Memory B cell (primary cell): ENCODE measurements around the gene XRCC3.
A peak's percentile ranks its signal among the peaks of the same experiment; 100 is the strongest.

Experiments
- ATAC-seq: fragments of 150-1000 bp; cut with Tn5 transposase; 2 replicates; pipeline ENCODE4 v1.10.0; 2021; ENCODE audit warnings: low read depth, mild to moderate bottlenecking, moderate library complexity
- DNase-seq, 2 donors: peaks; one replicate each; pipeline ENCODE4 v3.0.0; 2022; ENCODE audit warnings: low spot score in 2 of 2
- H3K27ac Mint-ChIP-seq: one replicate; pipeline ENCODE4 v1.8.0; 2022; ENCODE audit warnings: mild to moderate bottlenecking, moderate library complexity, mixed read lengths
- H3K27me3 Mint-ChIP-seq: one replicate; pipeline ENCODE4 v1.8.0; 2022; ENCODE audit warnings: mixed read lengths
- H3K36me3 Mint-ChIP-seq: one replicate; pipeline ENCODE4 v1.8.0; 2022; ENCODE audit warnings: mild to moderate bottlenecking, mixed read lengths
- H3K4me1 Mint-ChIP-seq: one replicate; pipeline ENCODE4 v1.8.0; 2022; ENCODE audit warnings: mixed read lengths
- H3K4me3 Mint-ChIP-seq: one replicate; pipeline ENCODE4 v1.8.0; 2022; ENCODE audit warnings: mild to moderate bottlenecking, moderate library complexity, mixed read lengths
- H3K9me3 Mint-ChIP-seq: one replicate; pipeline ENCODE4 v1.8.0; 2022; ENCODE audit warnings: mixed read lengths

XRCC3 gene

DNA sequence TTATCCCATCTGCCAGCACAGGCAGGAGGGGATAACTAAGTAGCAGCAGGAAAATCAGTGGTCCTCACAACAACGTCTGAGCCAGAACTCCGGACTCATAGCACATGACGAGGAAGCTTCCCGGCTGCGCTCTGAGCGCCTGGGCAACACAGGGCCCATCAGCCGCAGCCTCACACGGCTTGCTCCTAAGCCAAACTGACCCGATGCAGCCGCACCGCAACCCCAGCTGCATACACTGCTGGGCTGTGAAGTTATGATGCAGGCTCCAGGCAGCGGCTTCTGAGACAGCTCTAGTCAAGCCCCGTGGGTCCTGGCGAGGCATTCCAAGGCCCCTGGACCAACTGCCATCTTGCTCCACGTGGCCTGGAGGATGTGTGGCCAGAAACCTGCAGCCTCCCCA, 28.4 kb upstream of the XRCC3 start:
- Mint-ChIP-seq H3K27ac (no peak overlapping the region), H3K36me3 (peaks cover 7% of the 10 kb centered on the region), H3K4me1 (no peaks in the 10 kb centered on the region), H3K27me3 (no peaks in the 10 kb centered on the region), H3K4me3 (no peak overlapping the region), H3K9me3 (no peaks in the 10 kb centered on the region)
- DNase-seq (no peak), ATAC-seq (no peak)

- DNase-seq (no peak), ATAC-seq (no peak)
- no peaks in the 10 kb centered on the region for H3K9me3 Mint-ChIP-seq
- no peak overlapping the region for H3K27ac Mint-ChIP-seq
- peaks cover 8% of the 10 kb centered on the region for H3K36me3 Mint-ChIP-seq
- H3K4me3 Mint-ChIP-seq: no peak overlapping the region
- no peaks in the 10 kb centered on the region for H3K27me3 Mint-ChIP-seq
- no peaks in the 10 kb centered on the region for H3K4me1 Mint-ChIP-seq
These were observed 27.4 kb upstream of the XRCC3 start for GRCh38 chr14:103742499-103743255.

- no peak overlapping the region for H3K4me3 Mint-ChIP-seq
- ATAC-seq: no peak
- H3K36me3 Mint-ChIP-seq: peaks cover 9% of the 10 kb centered on the region
- no peaks in the 10 kb centered on the region for H3K27me3 Mint-ChIP-seq
- no peak overlapping the region for H3K27ac Mint-ChIP-seq
- no peak for DNase-seq
- H3K9me3 Mint-ChIP-seq: no peaks in the 10 kb centered on the region
- H3K4me1 Mint-ChIP-seq: no peaks in the 10 kb centered on the region
These were observed 26.6 kb upstream of the XRCC3 start for GRCh38 chr14:103741876-103742275.

- no peak overlapping the region for H3K27ac Mint-ChIP-seq
- H3K4me3 Mint-ChIP-seq: no peak overlapping the region
- no peaks in the 10 kb centered on the region for H3K9me3 Mint-ChIP-seq
- H3K36me3 Mint-ChIP-seq: peaks cover 9% of the 10 kb centered on the region
- no peaks in the 10 kb centered on the region for H3K27me3 Mint-ChIP-seq
- DNase-seq (no peak), ATAC-seq (no peak)
- no peaks in the 10 kb centered on the region for H3K4me1 Mint-ChIP-seq
These were observed 25.9 kb upstream of the XRCC3 start for GRCh38 chr14:103740991-103741689.

- H3K4me1 Mint-ChIP-seq: no peaks in the 10 kb centered on the region
- H3K4me3 Mint-ChIP-seq: no peak overlapping the region
- H3K9me3 Mint-ChIP-seq: no peaks in the 10 kb centered on the region
- DNase-seq: no peak
- H3K27me3 Mint-ChIP-seq: no peaks in the 10 kb centered on the region
- ATAC-seq: no peak
- no peak overlapping the region for H3K27ac Mint-ChIP-seq
- H3K36me3 Mint-ChIP-seq: peaks cover 9% of the 10 kb centered on the region
These were observed 24.7 kb upstream of the XRCC3 start for GRCh38 chr14:103739793-103740501.

GRCh38 chr14:103739466-103739792, 24.2 kb upstream of the XRCC3 start:
- no peak for ATAC-seq
- Mint-ChIP-seq H3K36me3 (peaks cover 9% of the 10 kb centered on the region), H3K9me3 (no peaks in the 10 kb centered on the region), H3K4me3 (no peak overlapping the region), H3K27ac (no peak overlapping the region), H3K27me3 (no peaks in the 10 kb centered on the region), H3K4me1 (no peaks in the 10 kb centered on the region)
- no peak for DNase-seq

DNA sequence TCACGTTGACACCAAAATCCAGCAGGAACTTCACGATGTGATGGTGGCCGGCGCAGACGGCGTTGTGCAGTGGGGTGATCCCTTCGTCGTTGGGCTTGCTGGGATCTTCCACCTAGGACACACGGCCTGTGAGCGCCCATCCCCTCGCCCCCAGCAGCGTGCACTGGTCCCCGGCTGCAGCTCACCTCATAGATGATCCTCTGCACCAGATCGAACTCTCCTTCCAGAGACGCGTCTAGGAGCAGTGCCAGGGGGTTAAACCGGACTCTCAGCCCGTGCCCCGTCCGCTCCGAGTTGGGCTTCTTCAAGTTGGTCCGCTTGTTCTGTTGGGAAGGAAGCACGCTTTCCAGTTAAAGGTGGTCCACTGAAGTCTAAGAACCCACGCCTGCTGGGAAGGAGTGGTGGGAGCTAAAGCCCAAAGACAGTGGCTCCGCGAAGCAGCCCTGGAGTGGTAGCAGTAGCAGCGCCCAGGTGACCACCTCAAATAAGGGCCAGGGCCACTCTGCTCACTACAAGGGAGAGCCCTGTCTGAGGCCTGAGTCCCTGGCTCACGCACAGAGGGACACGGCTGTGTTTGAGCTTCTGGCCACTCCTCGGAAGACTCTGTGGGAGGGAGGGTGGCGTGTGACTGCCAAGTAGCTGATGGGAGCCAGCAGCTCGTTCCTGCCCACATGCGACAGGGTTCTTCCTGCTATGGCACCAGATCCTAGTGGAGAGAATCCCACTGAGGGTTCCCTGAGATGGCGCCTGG, 23.6 kb upstream of the XRCC3 start:
- Mint-ChIP-seq H3K27ac (no peak overlapping the region), H3K4me3 (no peak overlapping the region), H3K27me3 (no peaks in the 10 kb centered on the region)

DNA sequence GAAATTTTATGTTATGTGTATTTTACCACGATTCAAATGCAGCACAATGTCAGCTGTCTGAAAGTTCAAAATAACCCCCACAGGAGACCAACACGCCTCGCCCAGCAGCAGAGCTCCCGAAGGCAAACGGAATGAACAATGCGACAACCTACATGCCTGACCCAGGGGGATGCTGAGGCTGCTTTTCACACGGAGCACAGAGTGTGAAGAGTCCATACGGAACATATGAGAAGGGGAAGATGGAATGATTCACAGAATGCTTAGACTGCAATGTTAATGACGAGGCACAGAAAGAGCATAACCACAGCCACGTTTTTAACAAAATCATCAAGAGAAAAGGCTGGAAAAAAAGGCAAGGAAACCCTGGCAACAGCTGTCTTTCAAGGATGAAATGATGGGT, 22.9 kb upstream of the XRCC3 start:
- H3K4me3 Mint-ChIP-seq: no peak overlapping the region
- DNase-seq (no peak), ATAC-seq (no peak)
- no peaks in the 10 kb centered on the region for H3K4me1 Mint-ChIP-seq
- H3K9me3 Mint-ChIP-seq: no peaks in the 10 kb centered on the region
- peaks cover 9% of the 10 kb centered on the region for H3K36me3 Mint-ChIP-seq
- H3K27me3 Mint-ChIP-seq: no peaks in the 10 kb centered on the region
- no peak overlapping the region for H3K27ac Mint-ChIP-seq

More for the DNA sequence above, 23.6 kb upstream of the XRCC3 start:
- no peaks in the 10 kb centered on the region for H3K9me3 Mint-ChIP-seq
- ATAC-seq (no peak), DNase-seq (no peak)
- H3K36me3 Mint-ChIP-seq: peaks cover 9% of the 10 kb centered on the region
- H3K4me1 Mint-ChIP-seq: no peaks in the 10 kb centered on the region

- DNase-seq (no peak), ATAC-seq (no peak)
- H3K4me1 Mint-ChIP-seq: no peaks in the 10 kb centered on the region
- peaks cover 9% of the 10 kb centered on the region for H3K36me3 Mint-ChIP-seq
- no peaks in the 10 kb centered on the region for H3K27me3 Mint-ChIP-seq
- H3K4me3 Mint-ChIP-seq: no peak overlapping the region
- H3K9me3 Mint-ChIP-seq: no peaks in the 10 kb centered on the region
- no peak overlapping the region for H3K27ac Mint-ChIP-seq
These were observed 22.3 kb upstream of the XRCC3 start for GRCh38 chr14:103737432-103738045.

DNA sequence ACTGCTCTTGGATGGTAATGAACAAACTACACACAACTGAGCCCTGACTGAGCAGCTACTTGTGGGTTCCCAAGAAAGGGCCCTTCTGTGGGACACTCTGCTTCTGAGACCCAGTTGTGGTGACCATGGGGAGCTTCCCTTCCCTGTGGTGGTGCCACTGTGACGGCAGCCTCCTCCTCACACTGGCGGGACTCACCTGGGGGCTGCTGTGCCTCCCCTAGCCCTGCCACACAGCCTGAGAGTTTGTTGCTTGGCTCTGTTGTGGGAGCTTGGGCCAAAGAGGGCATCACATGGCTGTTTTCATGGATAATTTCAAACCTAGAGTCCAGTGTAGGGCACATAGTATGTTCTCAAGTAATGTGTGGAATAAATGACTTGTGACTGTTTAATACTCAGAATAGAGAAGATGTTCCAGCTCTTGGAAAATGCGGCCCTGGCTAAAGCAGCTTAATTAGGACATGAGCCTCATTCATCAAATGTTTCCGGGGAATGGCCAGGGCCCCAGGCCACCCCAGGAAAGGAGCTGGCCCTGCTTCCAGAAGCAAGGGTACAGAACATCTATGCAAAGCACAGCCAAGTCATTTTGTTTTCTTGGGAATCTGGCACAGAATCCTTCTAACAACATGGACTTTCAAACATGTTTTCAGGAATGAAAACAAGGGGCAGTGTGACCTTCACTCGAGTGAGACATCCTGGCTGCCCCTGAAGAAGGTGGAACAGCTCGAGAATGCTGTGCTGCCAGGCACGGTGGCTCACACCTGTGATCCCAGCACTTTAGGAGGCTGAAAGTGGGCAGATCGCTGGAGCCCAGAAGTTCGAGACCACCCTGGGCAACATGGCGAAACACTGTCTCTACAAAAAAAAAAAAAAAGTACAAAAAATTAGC, 21.5 kb upstream of the XRCC3 start:
- DNase-seq (no peak), ATAC-seq (no peak)
- H3K4me1 Mint-ChIP-seq: no peaks in the 10 kb centered on the region
- H3K9me3 Mint-ChIP-seq: no peaks in the 10 kb centered on the region
- H3K4me3 Mint-ChIP-seq: no peak overlapping the region
- no peak overlapping the region for H3K27ac Mint-ChIP-seq
- peaks cover 9% of the 10 kb centered on the region for H3K36me3 Mint-ChIP-seq
- H3K27me3 Mint-ChIP-seq: no peaks in the 10 kb centered on the region

DNA sequence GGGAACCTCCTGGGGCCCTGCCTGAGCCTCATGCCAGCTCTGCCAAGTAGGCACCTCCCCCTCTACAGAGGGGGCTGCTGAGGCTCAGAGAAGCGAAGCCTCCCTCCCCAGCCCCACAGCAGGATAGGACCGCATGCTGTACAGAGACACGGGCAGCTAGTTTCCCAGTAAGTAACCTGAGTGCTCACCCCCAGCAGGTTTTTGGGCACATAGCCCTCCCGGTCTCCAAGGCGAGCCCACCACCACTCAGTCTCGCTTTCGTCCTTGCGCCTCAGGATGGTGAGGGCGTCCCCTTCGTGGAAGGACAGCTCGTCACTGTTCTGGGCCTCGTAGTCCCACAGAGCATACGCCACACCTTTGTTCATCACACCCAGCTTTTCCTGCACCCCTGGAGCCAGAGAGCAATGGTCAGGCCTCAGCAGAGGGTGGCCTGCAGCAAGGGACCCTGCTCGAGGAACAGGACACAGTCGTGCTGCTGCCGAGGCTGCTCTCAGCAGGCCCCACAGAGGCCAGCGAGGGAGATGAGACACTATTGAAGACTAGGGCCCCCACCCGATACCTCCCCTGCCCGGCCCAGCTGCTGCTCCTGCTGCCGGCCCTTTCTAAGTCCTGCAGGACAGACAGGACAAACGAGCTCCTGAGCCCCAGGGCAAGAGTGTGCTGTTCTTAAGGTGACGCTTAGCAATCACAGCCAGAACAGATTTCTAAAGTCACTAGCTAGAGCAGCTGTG, 20.7 kb upstream of the XRCC3 start:
- DNase-seq (no peak), ATAC-seq (no peak)
- no peak overlapping the region for H3K4me3 Mint-ChIP-seq
- H3K9me3 Mint-ChIP-seq: no peaks in the 10 kb centered on the region
- H3K27me3 Mint-ChIP-seq: no peaks in the 10 kb centered on the region
- no peak overlapping the region for H3K27ac Mint-ChIP-seq
- H3K36me3 Mint-ChIP-seq: peaks cover 7% of the 10 kb centered on the region
- no peaks in the 10 kb centered on the region for H3K4me1 Mint-ChIP-seq

DNA sequence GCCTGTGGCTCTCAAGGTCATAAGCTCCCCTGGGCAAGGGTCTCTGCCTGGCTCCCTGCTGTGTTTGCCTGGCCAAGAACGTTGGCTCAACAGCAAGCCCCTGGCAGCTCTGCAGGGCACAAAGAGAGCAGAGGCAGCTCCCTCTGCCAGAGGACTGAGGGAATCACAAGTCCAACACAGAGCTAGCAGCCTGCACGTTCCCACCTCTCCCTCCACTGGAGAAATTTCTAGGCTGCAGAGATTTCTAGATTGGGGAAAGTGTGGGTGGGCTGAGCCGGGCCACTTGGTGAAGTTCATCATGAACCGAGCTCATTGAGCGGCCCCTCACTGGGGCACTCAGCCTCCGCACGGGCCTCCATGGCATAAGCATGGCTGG, 20.2 kb upstream of the XRCC3 start:
- H3K27ac Mint-ChIP-seq: peak overlapping the region; percentile 8
- no peaks in the 10 kb centered on the region for H3K27me3 Mint-ChIP-seq
- peaks cover 7% of the 10 kb centered on the region for H3K36me3 Mint-ChIP-seq
- H3K4me3 Mint-ChIP-seq: no peak overlapping the region
- no peaks in the 10 kb centered on the region for H3K4me1 Mint-ChIP-seq
- no peaks in the 10 kb centered on the region for H3K9me3 Mint-ChIP-seq
- DNase-seq: no peak
- ATAC-seq: no peak
